ENCODE measurements around the gene DYRK1B. TPM values are rescaled to one million over a fixed set of nuclear protein-coding genes. Genes with fewer than 3 reads are reported as not detected.
"Not testable (repeated sequence)": the region's sequence is repeated elsewhere in the genome, so short reads cannot be mapped to it uniquely, and the experiment has no call there.

Gene DYRK1B
- total RNA-seq, 2 donors from 2014 or later, result 11.8 to 12.7 TPM

- no peak for DNase-seq
- intact Hi-C loops (cut with DNase I), result no loop called here
Observed at GRCh38 chr19:39809368-39809767, 24.6 kb downstream of the DYRK1B start.

GRCh38 chr19:39808688-39809087, 25.3 kb downstream of the DYRK1B start:
- H3K9me3 ChIP-seq; intact Hi-C loops (cut with DNase I); H3K27ac ChIP-seq; H3K4me1 ChIP-seq; DNase-seq; H3K4me3 ChIP-seq; H3K9ac ChIP-seq (ENCODE audit: low read depth in 2 of 2, low read length in 2 of 2); H3K27me3 ChIP-seq; H3K36me3 ChIP-seq: not testable (repeated sequence)

More at GRCh38 chr19:39809368-39809767, 24.6 kb downstream of the DYRK1B start:
- H3K27me3 ChIP-seq, result no peaks in the 10 kb centered on the region
- no peak overlapping the region for H3K9ac ChIP-seq (ENCODE audit: low read depth in 2 of 2, low read length in 2 of 2)
- no peak overlapping the region for H3K27ac ChIP-seq
- no peaks in the 10 kb centered on the region for H3K36me3 ChIP-seq
- no peak overlapping the region for H3K4me3 ChIP-seq
- H3K9me3 ChIP-seq, result no peaks in the 10 kb centered on the region
- TF ChIP-seq CTCF (IDR thresholded peaks at IDR 0.05), result no peak
- H3K4me1 ChIP-seq, result no peaks in the 10 kb centered on the region

- intact Hi-C loops (cut with DNase I), result no loop called here
- Histone ChIP-seq H3K36me3 (no peaks in the 10 kb centered on the region), H3K4me1 (no peaks in the 10 kb centered on the region), H3K4me3 (no peak overlapping the region), H3K9ac (ENCODE audit: low read depth in 2 of 2, low read length in 2 of 2) (no peak overlapping the region), H3K27ac (no peak overlapping the region), H3K9me3 (no peaks in the 10 kb centered on the region), H3K27me3 (no peaks in the 10 kb centered on the region)
- no peak for TF ChIP-seq CTCF (IDR thresholded peaks at IDR 0.05)
- no peak for DNase-seq
Observed at GRCh38 chr19:39807846-39808364, 26.1 kb downstream of the DYRK1B start.

GRCh38 chr19:39805104-39805503, 28.9 kb downstream of the DYRK1B start:
- H3K9me3 ChIP-seq, result no peaks in the 10 kb centered on the region
- no peaks in the 10 kb centered on the region for H3K36me3 ChIP-seq
- no peak for TF ChIP-seq CTCF (IDR thresholded peaks at IDR 0.05)
- no peaks in the 10 kb centered on the region for H3K4me1 ChIP-seq
- intact Hi-C loops (cut with DNase I), result no loop called here
- no peak for DNase-seq
- no peak overlapping the region for H3K9ac ChIP-seq (ENCODE audit: low read depth in 2 of 2, low read length in 2 of 2)
- H3K27ac ChIP-seq, result no peak overlapping the region
- no peaks in the 10 kb centered on the region for H3K27me3 ChIP-seq
- H3K4me3 ChIP-seq, result no peak overlapping the region

GRCh38 chr19:39802958-39803357, 31.0 kb downstream of the DYRK1B start:
- DNase-seq, result no peak
- Histone ChIP-seq H3K4me3 (no peak overlapping the region), H3K4me1 (no peaks in the 10 kb centered on the region), H3K9me3 (no peaks in the 10 kb centered on the region), H3K9ac (ENCODE audit: low read depth in 2 of 2, low read length in 2 of 2) (no peak overlapping the region), H3K27me3 (no peaks in the 10 kb centered on the region), H3K36me3 (no peaks in the 10 kb centered on the region), H3K27ac (no peak overlapping the region)
- TF ChIP-seq CTCF (IDR thresholded peaks at IDR 0.05), result no peak
- intact Hi-C loops (cut with DNase I), result no loop called here

- H3K9ac ChIP-seq (ENCODE audit: low read depth in 2 of 2, low read length in 2 of 2), result no peak overlapping the region
- H3K4me3 ChIP-seq, result no peak overlapping the region
- no peaks in the 10 kb centered on the region for H3K27me3 ChIP-seq
- no peak for DNase-seq
- H3K9me3 ChIP-seq, result no peaks in the 10 kb centered on the region
- no peaks in the 10 kb centered on the region for H3K36me3 ChIP-seq
- H3K4me1 ChIP-seq, result no peaks in the 10 kb centered on the region
- intact Hi-C loops (cut with DNase I), result no loop called here
- H3K27ac ChIP-seq, result no peak overlapping the region
- TF ChIP-seq CTCF (IDR thresholded peaks at IDR 0.05), result no peak
Observed at GRCh38 chr19:39797083-39797482, 36.9 kb downstream of the DYRK1B start.
